Nephron progenitor cell (in vitro differentiated cells): ENCODE measurements around the gene ACP1.

ENCODE experiments used
- DNase-seq: peaks from one replicate; pipeline ENCODE4 v3.0.0; 2021
- H3K27ac Mint-ChIP-seq: 2 replicates; pipeline ENCODE4 v1.8.0; 2021; ENCODE audit warnings: mild to moderate bottlenecking, moderate library complexity, mixed read lengths
- H3K27me3 Mint-ChIP-seq: 2 replicates; pipeline ENCODE4 v1.8.0; 2021; ENCODE audit warnings: mild to moderate bottlenecking, low read depth, mixed read lengths; ENCODE audit not compliant: poor library complexity
- H3K36me3 Mint-ChIP-seq: 2 replicates; pipeline ENCODE4 v1.8.0; 2021; ENCODE audit warnings: low read depth, mixed read lengths
- H3K4me1 Mint-ChIP-seq: 2 replicates; pipeline ENCODE4 v1.8.0; 2021; ENCODE audit warnings: mixed read lengths
- H3K4me3 Mint-ChIP-seq: 2 replicates; pipeline ENCODE4 v1.8.0; 2021; ENCODE audit warnings: mild to moderate bottlenecking, moderate library complexity, mixed read lengths
- H3K9me3 Mint-ChIP-seq: 2 replicates; pipeline ENCODE4 v1.8.0; 2021; ENCODE audit warnings: mild to moderate bottlenecking, moderate library complexity, mixed read lengths
- TF ChIP-seq, protein P1 (sequence below): fragments of 200-600 bp; sonication (generic); IDR thresholded peaks from 2 replicates; pipeline ENCODE4 v1.5.0; 2021; ENCODE audit warnings: antibody characterized with exemption

The ACP1 gene

DNA sequence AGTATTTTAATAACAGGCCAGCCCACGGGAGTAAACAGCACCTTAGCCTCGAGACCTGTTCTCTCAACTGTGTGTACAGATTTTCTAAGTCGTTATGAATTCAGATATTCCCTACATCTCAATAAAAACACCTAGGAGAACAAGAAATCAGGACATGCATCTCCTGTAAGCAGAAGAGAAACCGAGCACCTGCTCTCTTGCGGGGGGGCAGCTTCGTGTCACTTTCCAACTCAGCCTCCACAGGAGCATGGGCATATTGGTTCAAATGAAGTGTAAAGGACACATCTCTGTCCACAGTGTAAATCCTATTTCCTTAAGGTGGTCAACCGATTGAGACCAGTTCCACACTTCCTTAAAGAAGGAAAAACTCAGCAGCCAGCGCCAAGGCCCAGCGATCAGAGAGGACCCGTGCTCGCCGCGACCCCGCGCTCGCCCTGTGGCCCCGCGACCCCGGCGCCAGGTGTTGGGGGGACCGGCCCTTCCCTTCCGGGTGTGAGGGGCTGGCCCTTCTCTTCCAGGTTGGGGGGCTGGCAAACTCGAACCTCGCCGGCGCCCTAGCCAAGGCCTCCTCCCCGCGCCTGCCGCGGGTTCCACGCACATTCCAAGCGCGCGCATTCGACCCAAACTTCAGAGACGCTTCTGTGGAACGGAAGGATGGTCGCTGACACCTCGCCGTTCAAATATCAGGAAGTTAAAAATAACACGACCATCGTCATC is 1.6 kb upstream of the ACP1 start:
- DNase-seq = no peak
- peaks cover 20% of the 10 kb centered on the region for H3K4me1 Mint-ChIP-seq
- H3K36me3 Mint-ChIP-seq = peaks cover 56% of the 10 kb centered on the region
- peaks cover 53% of the 10 kb centered on the region for H3K9me3 Mint-ChIP-seq
- H3K27me3 Mint-ChIP-seq = peaks cover 31% of the 10 kb centered on the region
- H3K4me3 Mint-ChIP-seq = peak overlapping the region; percentile 79
- TF ChIP-seq, protein P1, sequence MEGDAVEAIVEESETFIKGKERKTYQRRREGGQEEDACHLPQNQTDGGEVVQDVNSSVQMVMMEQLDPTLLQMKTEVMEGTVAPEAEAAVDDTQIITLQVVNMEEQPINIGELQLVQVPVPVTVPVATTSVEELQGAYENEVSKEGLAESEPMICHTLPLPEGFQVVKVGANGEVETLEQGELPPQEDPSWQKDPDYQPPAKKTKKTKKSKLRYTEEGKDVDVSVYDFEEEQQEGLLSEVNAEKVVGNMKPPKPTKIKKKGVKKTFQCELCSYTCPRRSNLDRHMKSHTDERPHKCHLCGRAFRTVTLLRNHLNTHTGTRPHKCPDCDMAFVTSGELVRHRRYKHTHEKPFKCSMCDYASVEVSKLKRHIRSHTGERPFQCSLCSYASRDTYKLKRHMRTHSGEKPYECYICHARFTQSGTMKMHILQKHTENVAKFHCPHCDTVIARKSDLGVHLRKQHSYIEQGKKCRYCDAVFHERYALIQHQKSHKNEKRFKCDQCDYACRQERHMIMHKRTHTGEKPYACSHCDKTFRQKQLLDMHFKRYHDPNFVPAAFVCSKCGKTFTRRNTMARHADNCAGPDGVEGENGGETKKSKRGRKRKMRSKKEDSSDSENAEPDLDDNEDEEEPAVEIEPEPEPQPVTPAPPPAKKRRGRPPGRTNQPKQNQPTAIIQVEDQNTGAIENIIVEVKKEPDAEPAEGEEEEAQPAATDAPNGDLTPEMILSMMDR = no peak
- H3K27ac Mint-ChIP-seq = no peak overlapping the region

DNA sequence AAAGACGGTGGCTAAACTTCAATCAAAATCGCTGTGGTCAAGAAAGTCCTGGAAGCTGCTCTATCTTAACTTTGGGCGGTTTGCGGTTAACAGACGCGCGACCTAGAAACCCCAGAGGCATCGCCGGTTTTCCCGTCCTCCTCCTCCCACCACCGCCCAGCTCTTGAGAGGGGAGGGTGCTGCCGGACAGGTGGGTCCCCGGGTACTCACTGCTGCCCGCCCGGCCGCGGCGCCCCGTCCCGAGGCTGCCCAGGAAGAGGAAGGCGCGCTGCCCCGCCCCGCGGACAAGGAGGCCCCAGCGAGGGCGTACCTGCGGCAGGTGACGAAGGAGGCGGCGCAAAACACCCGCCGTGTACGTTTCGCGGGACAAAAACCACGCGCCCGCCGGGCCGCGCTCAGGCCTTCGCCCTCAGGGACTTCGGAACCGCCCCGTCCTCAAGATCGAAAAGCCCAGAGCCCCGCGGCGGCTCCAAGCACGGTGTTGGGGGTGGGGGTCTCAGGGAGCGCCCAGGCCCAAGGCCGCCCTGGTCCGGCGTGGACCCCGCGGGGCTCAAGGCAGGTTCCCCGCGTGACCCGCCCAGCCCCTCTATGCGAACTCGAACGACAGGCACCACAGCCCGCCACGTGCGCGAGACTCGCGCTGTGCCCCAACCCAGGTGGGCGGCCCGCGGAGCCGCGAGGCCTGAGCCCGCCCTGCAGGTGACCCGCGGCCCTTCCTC is 814 bp upstream of the ACP1 start, which contains the start of gene SH3YL1:
SH3YL1 (minus strand) TSS at position 259 of the 719 bp plus-strand sequence; CDS start at position 211, 48 bp downstream.
- Mint-ChIP-seq H3K4me3 (peak within 1 kb of the TSS; percentile 92), H3K36me3 (peaks cover 48% of the 10 kb centered on the region), H3K27me3 (peaks cover 31% of the 10 kb centered on the region), H3K9me3 (peaks cover 45% of the 10 kb centered on the region), H3K27ac (peak within 1 kb of the TSS; percentile 79), H3K4me1 (peaks cover 24% of the 10 kb centered on the region)
- TF ChIP-seq, protein P1 = no peak
- DNase-seq = no peak

DNA sequence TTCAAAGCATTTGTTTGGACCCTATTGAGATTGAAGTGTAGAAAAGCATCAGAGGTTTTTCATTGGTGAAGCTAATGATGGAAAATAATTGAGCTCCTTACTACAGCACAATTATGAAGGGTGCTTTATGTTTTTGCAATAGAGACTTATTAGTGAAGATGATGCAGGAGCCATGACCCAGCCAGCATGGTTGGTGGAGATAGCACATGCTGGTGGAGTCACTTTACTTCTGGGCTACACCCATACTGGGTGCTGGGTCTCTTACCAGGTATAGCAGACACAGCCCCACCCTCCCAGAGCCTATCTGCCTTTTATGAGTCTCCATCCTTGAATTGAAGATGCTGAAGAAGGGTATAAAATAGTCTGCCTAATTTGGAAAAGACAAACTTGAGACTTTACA is 3.6 kb downstream of the ACP1 start:
- Mint-ChIP-seq H3K27ac (no peak overlapping the region), H3K4me3 (no peak overlapping the region), H3K27me3 (peaks cover 6% of the 10 kb centered on the region), H3K36me3 (peaks cover 33% of the 10 kb centered on the region), H3K9me3 (peaks cover 3% of the 10 kb centered on the region), H3K4me1 (peaks cover 35% of the 10 kb centered on the region)
- TF ChIP-seq, protein P1 = no peak
- no peak for DNase-seq

DNA sequence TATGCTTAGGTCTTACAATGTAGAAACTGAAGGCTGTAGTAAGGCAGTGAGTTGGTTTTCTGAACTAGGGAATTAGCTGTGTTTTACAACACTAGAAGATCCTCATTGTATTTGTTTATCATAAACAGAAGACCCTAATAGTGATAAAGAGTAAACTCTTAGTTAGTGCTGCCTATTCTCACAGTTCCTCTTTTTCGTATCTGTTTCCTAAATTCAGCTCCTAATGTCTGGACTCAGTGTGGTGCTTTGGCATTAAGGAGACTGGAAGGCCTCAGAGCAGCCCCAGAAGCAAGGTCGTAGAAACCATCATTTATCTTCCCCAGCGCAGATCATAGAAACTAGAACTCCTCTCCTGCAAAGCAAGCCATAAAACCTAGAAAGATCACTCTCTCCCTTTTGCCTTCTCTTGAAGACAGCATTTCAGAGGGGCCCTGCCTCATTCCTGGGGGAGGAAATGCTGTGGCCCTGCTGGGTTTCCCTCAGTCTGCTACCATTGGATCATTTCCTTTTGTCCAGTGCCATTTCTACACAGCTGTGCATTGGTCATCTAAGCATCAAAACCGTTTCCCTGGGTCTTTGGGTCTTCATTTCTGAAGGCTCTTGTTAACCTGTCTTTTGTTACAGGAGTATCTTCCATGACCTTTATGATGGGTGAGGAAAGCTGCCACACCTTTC is 4.7 kb downstream of the ACP1 start:
- TF ChIP-seq, protein P1 = no peak
- Mint-ChIP-seq H3K36me3 (peaks cover 36% of the 10 kb centered on the region), H3K4me1 (peaks cover 35% of the 10 kb centered on the region), H3K27ac (no peak overlapping the region), H3K4me3 (no peak overlapping the region), H3K27me3 (no peaks in the 10 kb centered on the region), H3K9me3 (no peaks in the 10 kb centered on the region)
- no peak for DNase-seq

DNA sequence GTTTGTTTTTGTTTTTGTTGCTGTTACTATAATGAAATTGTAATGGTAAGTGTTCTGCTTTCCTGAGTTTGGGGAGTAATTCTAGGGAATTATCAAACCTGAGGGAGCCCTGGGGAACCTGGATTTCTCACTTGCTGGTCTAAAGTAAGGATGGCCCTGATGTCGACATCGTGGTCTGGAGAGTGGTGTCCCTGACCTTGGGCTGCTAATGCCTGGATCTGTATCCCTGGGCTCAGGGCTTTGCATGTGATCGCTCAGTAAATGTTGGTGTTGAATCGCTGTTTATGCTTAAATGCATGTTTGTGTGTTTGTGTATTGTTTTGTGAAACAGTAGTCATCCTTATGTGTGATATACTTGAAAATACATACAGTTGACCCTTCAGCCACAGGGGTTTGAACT is 6.1 kb downstream of the ACP1 start:
- DNase-seq = no peak
- TF ChIP-seq, protein P1 = no peak
- Mint-ChIP-seq H3K9me3 (no peaks in the 10 kb centered on the region), H3K27ac (no peak overlapping the region), H3K4me3 (no peak overlapping the region), H3K36me3 (peaks cover 39% of the 10 kb centered on the region), H3K4me1 (peaks cover 31% of the 10 kb centered on the region), H3K27me3 (no peaks in the 10 kb centered on the region)
